Measurements from ENCODE around the gene RELB. TPM values are rescaled to one million over a fixed set of nuclear protein-coding genes. Genes with fewer than 3 reads are reported as not detected.

Gene RELB
- total and polyA plus RNA-seq, 10 of the 15 experiments (the other 5 are each of a cell fraction or from before 2014, with no cell fraction given): 0.66 to 43.8 (median 12.8) TPM

GRCh38 chr19:45016388-45017314 lies 15.4 kb downstream of the RELB start (continued):
- peak; percentile 42 for TF ChIP-seq BCL3 (IDR thresholded peaks at IDR 0.05; ENCODE audit: borderline replicate concordance, insufficient read depth, low read depth, low read length, poor library complexity, severe bottlenecking)
- TF ChIP-seq USF2 (IDR thresholded peaks at IDR 0.05; ENCODE audit: borderline replicate concordance, low read depth, low read length): peak; percentile 40; the same call in 1 of the 2 replicates
- no peak for TF ChIP-seq NR2C1 (IDR thresholded peaks at IDR 0.05)
- no peak for TF ChIP-seq HDAC2 (IDR thresholded peaks at IDR 0.05)
- 0 out of 2 replicates have a peak, but pooled peaks have one; percentile 37 for TF ChIP-seq ZBTB40 (IDR thresholded peaks at IDR 0.05; ENCODE audit: borderline replicate concordance)
- TF ChIP-seq CREB1 (IDR thresholded peaks at IDR 0.05; ENCODE audit: low read depth): peak; percentile 53; the same call in 1 of the 2 replicates
- peak; percentile 83 for TF ChIP-seq NFIC (IDR thresholded peaks at IDR 0.05; ENCODE audit: low read depth, low read length)
- TF ChIP-seq ATF3 (IDR thresholded peaks at IDR 0.05; ENCODE audit: borderline replicate concordance, extremely low read depth, low read depth, low read length): no peak
- TF ChIP-seq ATF2 (IDR thresholded peaks at IDR 0.05; ENCODE audit: low read length): peak; percentile 83
- no peak for TF ChIP-seq SREBF2 (IDR thresholded peaks at IDR 0.05; ENCODE audit: low read length)
- TF ChIP-seq SRF (IDR thresholded peaks at IDR 0.05; ENCODE audit: low read depth in 2 of 2, low read length in 2 of 2): peak; percentile 51 to 89; a peak in 3 of 4 replicates
- TF ChIP-seq KDM1A (IDR thresholded peaks at IDR 0.05; ENCODE audit: borderline replicate concordance): no peak
- no peak; the same call in 1 of the 2 replicates for TF ChIP-seq MTA3 (IDR thresholded peaks at IDR 0.05; ENCODE audit: borderline replicate concordance, low read length)
- TF ChIP-seq MTA2 (IDR thresholded peaks at IDR 0.05; ENCODE audit: low read depth): peak; percentile 96
- TF ChIP-seq MYB (IDR thresholded peaks at IDR 0.05; ENCODE audit: borderline replicate concordance, low read depth, low read length): peak; percentile 59
- no peak for TF ChIP-seq RFX5 (IDR thresholded peaks at IDR 0.05; ENCODE audit: low read depth, low read length)
- peak; percentile 68 for TF ChIP-seq EED (IDR thresholded peaks at IDR 0.05; ENCODE audit: low read depth)
- TF ChIP-seq RB1 (IDR thresholded peaks at IDR 0.05; ENCODE audit: borderline replicate concordance): 0 out of 2 replicates have a peak, but pooled peaks have one; percentile 12
- peak; percentile 95 for TF ChIP-seq NBN (IDR thresholded peaks at IDR 0.05)
- no peak for TF ChIP-seq SIX5 (IDR thresholded peaks at IDR 0.05; ENCODE audit: low read depth, low read length, severe bottlenecking)
- TF ChIP-seq KAT2A (conservative IDR thresholded peaks at IDR 0.05; ENCODE audit: control insufficient read depth, low read depth, low read length): no peak
